VCaP (cell line): ENCODE measurements around the gene INSR.

Source experiments
- H3K27ac ChIP-seq: fragments of 450-650 bp; 2 replicates; pipeline ENCODE4 v1.5.1; 2017
- TF ChIP-seq, protein P1 (sequence below): fragments of 450-650 bp; conservative IDR thresholded peaks from 2 replicates; pipeline ENCODE4 v1.5.1; 2017; ENCODE audit warnings: mild to moderate bottlenecking, moderate library complexity

INSR gene

DNA sequence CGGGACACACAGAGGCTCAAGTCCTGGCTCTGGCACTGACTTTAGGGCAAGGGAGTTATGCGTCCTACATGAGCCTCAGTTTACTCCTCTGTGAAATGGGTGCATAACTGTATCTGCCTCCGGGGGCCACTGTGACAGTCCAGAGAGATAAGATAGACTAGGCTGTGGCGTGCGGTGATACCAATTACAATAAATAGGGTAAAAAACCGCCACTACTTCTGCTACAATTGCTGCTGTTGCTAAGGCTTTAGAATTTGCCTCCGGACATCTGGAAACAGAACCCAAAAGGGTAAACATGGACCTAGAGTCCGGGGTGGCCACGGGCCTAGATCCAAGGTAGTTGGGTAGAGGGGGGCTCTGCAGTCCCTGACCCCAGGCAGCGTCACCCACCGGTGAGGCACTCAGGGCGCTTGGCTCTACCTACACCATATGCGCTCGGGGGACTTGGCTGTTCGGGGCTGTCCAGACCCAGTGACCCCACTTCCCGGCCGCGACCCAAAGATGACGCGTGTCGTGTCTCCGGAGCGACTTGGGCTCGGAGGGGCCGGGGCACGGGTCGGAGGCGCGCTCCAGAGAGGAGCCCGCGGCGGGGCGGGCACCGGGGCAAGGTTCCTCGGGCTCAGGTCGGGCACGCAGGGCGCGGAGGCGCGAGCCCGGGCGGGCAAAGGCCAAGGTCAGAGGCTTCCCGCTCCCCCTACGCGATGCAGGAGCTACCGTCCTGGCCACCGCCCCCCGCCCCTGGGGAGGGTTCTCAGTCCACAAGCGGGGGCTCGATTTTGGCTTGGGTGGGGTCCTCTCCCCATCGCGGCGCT lies 1.1 kb downstream of the INSR start:
- peak overlapping the region; percentile 77; the same call in 1 of the 2 replicates for H3K27ac ChIP-seq
- TF ChIP-seq, protein P1, sequence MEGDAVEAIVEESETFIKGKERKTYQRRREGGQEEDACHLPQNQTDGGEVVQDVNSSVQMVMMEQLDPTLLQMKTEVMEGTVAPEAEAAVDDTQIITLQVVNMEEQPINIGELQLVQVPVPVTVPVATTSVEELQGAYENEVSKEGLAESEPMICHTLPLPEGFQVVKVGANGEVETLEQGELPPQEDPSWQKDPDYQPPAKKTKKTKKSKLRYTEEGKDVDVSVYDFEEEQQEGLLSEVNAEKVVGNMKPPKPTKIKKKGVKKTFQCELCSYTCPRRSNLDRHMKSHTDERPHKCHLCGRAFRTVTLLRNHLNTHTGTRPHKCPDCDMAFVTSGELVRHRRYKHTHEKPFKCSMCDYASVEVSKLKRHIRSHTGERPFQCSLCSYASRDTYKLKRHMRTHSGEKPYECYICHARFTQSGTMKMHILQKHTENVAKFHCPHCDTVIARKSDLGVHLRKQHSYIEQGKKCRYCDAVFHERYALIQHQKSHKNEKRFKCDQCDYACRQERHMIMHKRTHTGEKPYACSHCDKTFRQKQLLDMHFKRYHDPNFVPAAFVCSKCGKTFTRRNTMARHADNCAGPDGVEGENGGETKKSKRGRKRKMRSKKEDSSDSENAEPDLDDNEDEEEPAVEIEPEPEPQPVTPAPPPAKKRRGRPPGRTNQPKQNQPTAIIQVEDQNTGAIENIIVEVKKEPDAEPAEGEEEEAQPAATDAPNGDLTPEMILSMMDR: no peak

DNA sequence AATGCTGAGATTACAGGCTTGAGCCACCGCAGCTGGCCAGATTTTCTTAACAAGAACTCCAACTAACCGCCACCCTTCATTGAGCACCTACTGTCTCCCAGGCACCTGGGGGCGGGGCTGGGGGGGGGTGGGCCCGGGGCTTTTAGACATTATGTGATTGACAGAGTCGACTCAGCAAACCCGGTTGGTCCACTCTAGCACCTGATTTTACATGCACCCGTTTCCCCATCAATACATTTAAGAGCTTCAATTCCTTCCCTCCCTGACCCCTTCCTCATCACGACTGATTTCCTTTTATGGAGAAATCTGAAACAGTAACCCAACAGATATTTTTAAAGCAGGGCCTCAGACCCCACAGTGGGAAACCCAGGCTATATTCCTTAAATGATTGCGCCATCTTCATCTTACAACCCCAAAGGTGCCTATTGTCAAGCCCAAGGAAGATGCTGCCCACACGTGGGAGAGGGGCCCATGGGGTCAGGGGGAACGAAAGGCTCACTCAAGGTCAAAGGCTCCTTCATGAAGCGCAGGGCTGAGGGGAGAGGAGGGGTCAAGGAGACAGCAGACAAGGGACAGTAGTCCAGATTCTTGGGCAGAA lies 1.8 kb downstream of the INSR start:
- TF ChIP-seq, protein P1: no peak
- H3K27ac ChIP-seq: no peak overlapping the region

DNA sequence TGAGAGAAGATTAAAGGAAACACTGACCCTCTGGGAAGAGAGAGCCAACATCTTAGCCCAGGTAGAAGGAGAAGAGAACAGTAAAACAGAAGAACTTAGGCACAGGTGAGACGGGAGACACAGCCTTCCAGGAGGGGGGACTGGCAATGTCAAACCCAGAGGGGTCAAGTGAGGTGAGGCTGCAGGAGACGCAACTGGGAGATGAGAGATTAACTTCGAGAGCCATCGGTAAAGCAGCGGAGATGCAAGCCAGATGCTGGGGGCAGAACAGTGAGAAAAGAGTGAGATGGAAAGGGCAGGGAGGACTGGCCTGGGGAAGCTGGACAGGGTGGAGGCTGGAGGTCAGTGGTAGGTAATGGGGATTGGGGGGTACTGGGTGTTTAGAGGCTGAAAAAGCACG lies 5.2 kb downstream of the INSR start:
- H3K27ac ChIP-seq: no peak overlapping the region
- TF ChIP-seq, protein P1: no peak

DNA sequence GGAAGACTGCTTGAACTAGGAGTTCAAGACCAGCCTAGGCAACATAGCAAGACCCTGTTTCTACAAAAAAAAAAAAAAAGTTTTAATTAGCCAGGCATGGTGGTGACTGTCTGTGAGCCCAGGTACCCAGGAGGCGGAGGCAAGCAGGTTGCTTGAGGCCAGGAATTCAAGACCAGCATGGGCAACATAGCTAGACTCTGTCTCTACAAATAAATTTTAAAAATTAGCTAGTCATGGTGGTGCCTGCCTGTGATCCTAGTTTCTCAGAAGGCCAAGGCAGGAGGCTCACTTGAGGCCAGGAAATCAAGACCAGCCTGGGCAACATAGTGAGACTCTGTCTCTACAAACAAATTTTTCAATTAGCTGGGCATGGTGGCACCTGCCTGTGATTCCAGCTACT lies 6.1 kb downstream of the INSR start:
- no peak overlapping the region for H3K27ac ChIP-seq
- TF ChIP-seq, protein P1: no peak

DNA sequence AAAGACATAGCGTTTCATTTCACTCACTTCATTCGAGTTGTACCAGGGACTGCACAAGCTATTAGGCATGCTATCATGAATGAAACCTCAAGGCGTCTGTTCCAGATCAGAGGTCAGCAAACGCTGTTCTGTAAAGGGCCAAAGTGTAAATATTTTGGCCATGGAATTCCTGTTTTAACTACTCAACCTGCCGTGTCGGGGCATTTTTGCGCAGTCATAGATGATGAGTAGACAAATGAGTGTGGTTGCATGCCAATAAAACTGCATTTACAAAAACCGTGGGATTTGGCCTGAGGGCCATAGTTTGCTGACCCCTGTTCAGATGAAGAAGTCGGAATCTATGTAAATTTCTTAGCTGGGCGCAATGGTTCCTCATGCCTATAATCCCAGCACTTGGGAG lies 6.5 kb downstream of the INSR start:
- TF ChIP-seq, protein P1: no peak

DNA sequence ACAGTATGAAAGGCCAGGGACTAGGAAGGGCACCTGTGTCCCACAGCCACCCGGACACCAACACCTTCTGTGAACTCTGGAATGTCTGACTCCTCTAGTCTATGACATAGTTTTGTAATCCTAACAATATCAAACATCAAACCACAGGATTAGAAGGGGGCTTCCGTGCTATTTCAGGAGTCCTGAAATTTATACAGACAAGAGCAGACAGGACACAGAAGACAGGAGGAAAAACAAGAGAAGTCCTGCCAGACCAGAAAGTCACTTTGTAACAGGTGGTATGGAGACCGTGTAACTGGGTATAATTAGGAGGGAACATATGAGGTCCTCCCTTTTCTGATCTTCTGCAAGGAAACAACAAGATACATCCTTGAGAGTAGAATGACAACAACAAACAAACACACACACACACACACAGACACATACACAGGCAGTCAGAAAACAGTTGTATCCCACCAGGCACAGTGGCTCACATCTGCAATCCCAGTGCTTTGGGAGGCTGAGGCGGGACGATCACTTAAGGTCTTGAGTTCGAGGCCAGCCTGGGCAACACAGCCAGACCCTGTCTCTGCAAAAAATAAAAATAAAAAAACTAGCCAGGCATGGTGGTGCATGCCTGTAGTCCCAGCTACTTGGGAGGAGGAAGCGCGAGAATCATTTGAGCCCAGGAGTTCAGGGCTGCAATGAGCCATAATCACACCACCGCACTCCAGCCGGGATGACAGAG lies 13.1 kb downstream of the INSR start:
- H3K27ac ChIP-seq: no peak overlapping the region
- TF ChIP-seq, protein P1: no peak

More for the DNA sequence above, 6.5 kb downstream of the INSR start:
- no peak overlapping the region for H3K27ac ChIP-seq
